Vagina (tissue), 2 donors: ENCODE data around the gene ZNF638.

Experiments used
- POLR2A ChIP-seq, 2 donors: fragments of 450-650 bp; IDR thresholded peaks; one replicate each; pipeline ENCODE4 v1.6.1; 2017; ENCODE audit warnings: antibody characterized with exemption in 2 of 2, mild to moderate bottlenecking in 2 of 2, moderate library complexity in 2 of 2
- POLR2AphosphoS5 ChIP-seq, 2 donors: sonication (generic); formaldehyde crosslinking; IDR thresholded peaks; one replicate each; pipeline ENCODE4 v1.9.0; 2017; ENCODE audit warnings: antibody characterized with exemption in 2 of 2, mild to moderate bottlenecking in 2 of 2, low read depth in 1 of 2; ENCODE audit not compliant: insufficient read depth in 1 of 2
- TF ChIP-seq, protein P1 (sequence below), 3 experiments: fragments of 450-650 bp in 2 of 3; fragments of 200-600 bp in 1 of 3; sonication (generic) in 1 of 3; IDR thresholded peaks; one replicate each; pipeline ENCODE4 v1.5.1; 2017 to 2019; ENCODE audit warnings: antibody characterized with exemption in 3 of 3, mild to moderate bottlenecking in 2 of 3, moderate library complexity in 2 of 3

DNA sequence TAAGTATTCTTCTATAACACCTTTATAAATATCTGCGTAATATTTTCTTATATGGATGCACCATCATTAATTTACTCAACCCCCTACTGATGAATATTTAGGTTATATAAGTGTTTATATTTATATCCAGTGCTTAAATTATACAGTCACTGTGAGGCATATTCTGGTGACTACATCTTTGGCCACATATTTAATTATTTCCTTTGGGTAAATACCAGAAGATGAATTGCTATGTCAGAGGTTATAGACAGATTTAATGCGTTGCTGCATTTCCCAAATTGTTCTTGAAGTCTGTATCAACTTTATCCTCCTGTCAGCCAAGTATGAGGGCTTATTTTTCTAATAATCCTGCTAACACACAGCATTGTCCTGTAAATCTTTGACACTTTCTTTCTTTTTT is 140.4 kb downstream of the ZNF638 start:
- TF ChIP-seq, protein P1, sequence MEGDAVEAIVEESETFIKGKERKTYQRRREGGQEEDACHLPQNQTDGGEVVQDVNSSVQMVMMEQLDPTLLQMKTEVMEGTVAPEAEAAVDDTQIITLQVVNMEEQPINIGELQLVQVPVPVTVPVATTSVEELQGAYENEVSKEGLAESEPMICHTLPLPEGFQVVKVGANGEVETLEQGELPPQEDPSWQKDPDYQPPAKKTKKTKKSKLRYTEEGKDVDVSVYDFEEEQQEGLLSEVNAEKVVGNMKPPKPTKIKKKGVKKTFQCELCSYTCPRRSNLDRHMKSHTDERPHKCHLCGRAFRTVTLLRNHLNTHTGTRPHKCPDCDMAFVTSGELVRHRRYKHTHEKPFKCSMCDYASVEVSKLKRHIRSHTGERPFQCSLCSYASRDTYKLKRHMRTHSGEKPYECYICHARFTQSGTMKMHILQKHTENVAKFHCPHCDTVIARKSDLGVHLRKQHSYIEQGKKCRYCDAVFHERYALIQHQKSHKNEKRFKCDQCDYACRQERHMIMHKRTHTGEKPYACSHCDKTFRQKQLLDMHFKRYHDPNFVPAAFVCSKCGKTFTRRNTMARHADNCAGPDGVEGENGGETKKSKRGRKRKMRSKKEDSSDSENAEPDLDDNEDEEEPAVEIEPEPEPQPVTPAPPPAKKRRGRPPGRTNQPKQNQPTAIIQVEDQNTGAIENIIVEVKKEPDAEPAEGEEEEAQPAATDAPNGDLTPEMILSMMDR (IDR thresholded peaks at IDR 0.05), result no peak
- TF ChIP-seq POLR2A (IDR thresholded peaks at IDR 0.05), result no peak
- TF ChIP-seq POLR2AphosphoS5 (IDR thresholded peaks at IDR 0.05; ENCODE audit: insufficient read depth in 1 of 2, low read depth in 1 of 2), result no peak
